AG09319 (cell line): Measurements from ENCODE around the gene LRRFIP1.

Source experiments
- DNase-seq: peaks from one replicate; pipeline ENCODE4 v3.0.0-alpha.2; 2010; ENCODE audit warnings: low read depth; ENCODE audit errors: extremely low read depth
- CTCF ChIP-seq: IDR thresholded peaks from 2 replicates; pipeline ENCODE4 v1.5.1; 2011; ENCODE audit warnings: low read depth, mild to moderate bottlenecking, inconsistent platforms, low read length, moderate library complexity

LRRFIP1 gene

GRCh38 chr2:237625216-237625705 lies 2.1 kb upstream of the LRRFIP1 start:
- no peak for DNase-seq
- TF ChIP-seq CTCF = no peak

- TF ChIP-seq CTCF = no peak
- no peak for DNase-seq
Measured at GRCh38 chr2:237625777-237626176, 1.6 kb upstream of the LRRFIP1 start.

GRCh38 chr2:237626813-237627440 lies 460 bp upstream of the LRRFIP1 start:
- DNase-seq = no peak
- TF ChIP-seq CTCF = no peak

GRCh38 chr2:237628247-237629187 lies 1.1 kb downstream of the LRRFIP1 start:
- TF ChIP-seq CTCF = no peak
- no peak for DNase-seq

- no peak for DNase-seq
- TF ChIP-seq CTCF = no peak
Measured at GRCh38 chr2:237629188-237629534, 1.8 kb downstream of the LRRFIP1 start.

GRCh38 chr2:237629739-237630138 lies 2.4 kb downstream of the LRRFIP1 start:
- DNase-seq = no peak
- no peak for TF ChIP-seq CTCF
